ENCODE data around the gene PDCD1.

DNA sequence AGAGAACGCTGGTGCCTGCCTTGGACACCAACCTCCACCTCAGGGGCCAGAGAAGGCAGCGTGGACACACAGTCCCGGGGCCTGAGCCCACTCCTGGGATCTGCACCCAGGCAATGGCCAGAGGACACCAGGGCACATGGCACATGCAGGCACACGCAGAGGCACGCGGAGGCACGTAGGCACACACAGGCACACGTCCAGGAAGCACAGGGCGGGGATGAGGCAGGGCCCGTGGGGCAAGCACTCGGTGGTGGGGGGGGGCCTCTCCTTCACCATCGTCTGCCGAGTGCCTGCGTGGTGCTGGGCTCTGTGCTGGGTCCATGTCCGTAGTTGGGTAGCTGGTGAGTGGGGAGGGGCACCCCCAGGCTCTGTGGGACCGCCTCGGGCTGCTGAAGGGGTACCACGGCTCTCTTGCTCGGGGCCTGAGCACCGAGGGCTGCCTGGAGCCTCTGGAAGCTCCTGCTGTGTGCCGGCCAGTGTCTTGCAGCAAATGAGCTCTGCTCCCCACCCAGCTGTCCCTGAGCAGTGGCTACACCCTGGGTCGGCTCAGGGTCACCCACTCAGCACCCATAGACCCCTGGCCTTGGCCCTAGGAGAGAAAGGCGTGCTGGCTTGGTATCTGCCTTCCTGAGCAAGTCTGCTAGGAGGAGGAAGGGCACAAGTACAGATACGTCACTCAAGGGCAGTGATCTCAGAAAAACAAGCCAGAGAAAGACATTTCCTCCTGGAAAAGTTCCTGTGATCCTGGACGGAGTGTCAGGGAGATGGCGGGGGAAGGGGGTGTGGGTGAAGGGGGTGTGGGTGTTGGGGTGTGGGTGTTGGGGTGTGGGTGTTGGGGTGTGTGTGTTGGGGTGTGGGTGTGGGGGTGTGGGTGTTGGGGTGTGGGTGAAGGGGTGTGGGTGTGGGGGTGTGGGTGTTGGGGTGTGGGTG lies 37.3 kb upstream of the PDCD1 start:
- TF ChIP-seq, protein P1, sequence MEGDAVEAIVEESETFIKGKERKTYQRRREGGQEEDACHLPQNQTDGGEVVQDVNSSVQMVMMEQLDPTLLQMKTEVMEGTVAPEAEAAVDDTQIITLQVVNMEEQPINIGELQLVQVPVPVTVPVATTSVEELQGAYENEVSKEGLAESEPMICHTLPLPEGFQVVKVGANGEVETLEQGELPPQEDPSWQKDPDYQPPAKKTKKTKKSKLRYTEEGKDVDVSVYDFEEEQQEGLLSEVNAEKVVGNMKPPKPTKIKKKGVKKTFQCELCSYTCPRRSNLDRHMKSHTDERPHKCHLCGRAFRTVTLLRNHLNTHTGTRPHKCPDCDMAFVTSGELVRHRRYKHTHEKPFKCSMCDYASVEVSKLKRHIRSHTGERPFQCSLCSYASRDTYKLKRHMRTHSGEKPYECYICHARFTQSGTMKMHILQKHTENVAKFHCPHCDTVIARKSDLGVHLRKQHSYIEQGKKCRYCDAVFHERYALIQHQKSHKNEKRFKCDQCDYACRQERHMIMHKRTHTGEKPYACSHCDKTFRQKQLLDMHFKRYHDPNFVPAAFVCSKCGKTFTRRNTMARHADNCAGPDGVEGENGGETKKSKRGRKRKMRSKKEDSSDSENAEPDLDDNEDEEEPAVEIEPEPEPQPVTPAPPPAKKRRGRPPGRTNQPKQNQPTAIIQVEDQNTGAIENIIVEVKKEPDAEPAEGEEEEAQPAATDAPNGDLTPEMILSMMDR (IDR thresholded peaks at IDR 0.05 in 2 of 3, conservative IDR thresholded peaks at IDR 0.05 in 1 of 3; ENCODE audit: control insufficient read depth in 2 of 3, extremely low read depth in 1 of 3, insufficient read depth in 1 of 3, low read depth in 3 of 3, low read length in 3 of 3) = no peak
- TF ChIP-seq RAD21 (IDR thresholded peaks at IDR 0.05; ENCODE audit: insufficient read depth, low read depth, low read length) = no peak
